HG03108 (cell line): ENCODE results near the gene VAV2.

ENCODE experiments used
- ATAC-seq: cut with Tn5 transposase; IDR thresholded peaks from one replicate; pipeline ENCODE4 v1.9.1; 2021; ENCODE audit warnings: moderate library complexity; ENCODE audit not compliant: unreplicated experiment

Gene VAV2

DNA sequence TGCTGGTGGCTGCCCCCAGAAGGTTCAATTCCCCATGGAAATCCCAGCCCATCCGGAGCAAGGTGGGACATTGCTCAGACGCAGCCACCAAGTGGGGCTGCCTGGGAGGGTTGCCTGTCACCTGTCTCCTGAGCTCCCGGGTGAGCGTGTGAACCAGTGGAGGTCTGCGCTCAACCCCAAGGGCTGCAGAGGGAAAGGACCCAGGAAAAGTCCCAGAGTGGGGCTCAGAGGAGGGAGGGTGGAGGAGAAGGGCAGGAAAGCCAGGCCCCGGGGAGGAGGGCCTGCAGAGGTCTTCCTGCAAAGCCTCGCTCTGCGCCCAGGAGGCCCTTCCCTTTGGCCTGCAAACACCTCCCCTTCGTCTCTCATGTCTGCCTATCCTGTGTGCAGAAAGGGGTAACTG, 134.5 kb downstream of the VAV2 start:
- ATAC-seq, result no peak

DNA sequence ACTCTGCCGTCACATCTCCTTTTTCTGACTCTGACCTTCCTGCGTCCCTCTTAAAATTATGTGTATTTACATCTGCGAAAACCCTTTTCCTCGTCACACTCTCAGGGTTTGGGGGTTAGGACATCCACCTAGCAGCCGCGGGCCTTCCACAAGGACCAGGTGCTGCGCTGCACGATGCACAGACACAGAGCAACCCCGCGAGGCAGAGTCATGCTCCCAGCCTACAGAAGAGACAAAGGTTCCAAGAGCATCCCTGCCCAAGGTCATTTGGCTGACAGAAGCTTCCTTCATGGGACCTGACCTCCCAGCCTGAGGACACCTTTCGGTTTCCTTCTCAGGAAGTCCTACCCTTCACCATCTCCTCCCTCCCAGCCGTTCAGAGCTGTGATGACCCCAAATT, 135.3 kb downstream of the VAV2 start:
- ATAC-seq, result no peak

DNA sequence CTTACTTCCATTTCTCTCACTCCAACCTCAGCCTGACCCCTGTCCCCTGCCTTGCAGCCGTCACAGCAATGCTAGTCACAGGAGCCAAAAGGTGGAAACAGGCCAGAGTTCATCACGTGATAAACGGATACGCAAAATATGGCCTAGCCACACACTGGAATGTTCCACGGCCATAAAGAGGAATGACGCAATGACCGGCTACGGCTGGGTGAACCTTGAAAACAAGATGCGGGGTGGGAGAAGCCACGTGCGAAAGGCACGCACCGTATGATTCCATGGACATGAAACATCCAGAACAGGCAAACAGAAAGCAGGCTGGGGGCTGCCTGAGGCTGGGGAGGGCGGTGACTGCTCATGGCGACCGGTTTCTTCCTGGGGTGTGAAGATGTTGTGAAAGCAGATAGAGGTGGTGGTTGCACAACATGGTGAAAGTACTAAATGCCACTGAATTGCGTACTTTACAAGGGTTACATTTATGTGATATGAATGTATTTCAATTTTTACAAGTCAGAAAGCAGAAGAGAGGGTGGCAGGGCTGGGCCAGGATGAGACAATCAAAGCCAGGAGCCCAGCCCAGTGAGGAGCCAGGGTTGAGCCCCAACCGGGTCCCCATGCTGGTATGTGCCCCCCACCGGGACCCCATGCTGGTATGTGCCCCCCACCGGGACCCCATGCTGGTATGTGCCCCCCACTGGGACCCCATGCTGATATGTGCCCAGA, 136.2 kb downstream of the VAV2 start:
- no peak for ATAC-seq

DNA sequence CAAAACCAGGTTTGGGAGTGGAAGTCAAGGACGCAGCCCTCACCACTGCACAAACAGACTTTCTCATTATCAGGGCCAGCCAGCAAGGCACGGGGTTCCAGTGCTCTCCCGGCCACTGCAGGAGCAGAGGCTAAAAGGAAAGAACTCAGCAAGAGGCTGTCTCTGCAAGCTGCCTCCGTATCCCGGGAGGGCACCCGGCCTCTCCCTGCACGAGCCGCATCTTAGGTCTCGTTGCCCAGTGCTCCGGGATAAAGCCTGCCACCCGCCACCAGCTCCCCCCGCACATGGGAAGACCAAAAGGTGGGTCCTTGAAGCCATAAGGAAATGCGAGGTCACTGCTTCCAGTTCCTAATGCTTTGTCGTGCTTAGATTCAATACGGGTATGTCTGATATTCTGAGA, 136.8 kb downstream of the VAV2 start:
- ATAC-seq, result no peak

DNA sequence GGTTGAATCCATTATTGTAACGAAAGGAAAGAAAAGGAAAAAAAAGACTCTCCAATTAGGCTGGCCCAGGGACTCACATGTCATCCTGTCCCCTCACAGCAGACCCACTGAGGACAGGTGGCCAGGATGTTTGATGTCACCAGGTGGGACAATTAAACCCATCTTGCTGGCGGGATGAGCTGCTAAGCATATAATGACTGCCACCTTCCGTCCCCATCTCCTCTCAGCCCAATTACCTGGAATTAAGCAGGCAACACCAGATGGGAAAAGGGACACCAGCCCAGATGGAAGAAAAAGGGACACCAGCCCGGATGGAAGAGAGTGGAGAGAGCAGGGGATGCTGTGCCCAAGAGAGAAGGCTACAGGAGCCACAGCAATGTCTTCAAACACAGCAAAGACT, 137.4 kb downstream of the VAV2 start:
- ATAC-seq, result no peak

DNA sequence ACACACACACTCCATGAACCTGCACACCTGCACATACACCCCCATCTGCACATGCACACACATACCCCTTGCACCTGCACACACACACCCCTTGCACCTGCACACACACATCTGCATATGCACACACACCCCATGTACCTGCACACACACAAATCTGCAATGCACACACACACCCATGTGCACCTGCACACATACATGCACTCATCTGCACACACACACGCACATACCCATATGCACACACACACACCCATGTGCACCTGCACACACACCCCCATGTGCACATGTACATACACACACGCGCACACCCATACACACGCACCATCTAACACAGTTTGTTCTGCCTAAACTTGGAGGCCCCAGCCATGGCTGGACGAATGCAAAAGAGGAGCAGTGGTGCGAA, 138.1 kb downstream of the VAV2 start:
- no peak for ATAC-seq

DNA sequence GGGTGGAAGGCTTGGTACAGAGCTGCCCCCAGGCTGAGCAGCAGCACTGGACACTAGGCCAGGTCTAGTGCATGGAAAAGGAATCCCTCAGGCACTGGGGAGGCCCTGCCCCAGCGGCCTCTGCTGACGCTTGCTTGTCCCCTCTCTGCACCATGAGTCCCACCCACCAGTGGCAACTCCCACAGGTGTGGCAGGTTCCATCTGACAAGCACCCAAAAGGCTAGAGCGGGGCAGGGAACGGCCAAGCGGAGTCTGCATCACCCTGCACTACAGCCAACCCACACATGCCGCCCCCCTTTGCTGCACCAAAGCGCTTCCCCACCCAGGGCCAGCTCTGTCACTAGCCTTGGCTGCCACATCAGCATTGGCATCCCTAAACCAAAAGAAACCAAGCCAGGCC, 138.8 kb downstream of the VAV2 start:
- no peak for ATAC-seq

DNA sequence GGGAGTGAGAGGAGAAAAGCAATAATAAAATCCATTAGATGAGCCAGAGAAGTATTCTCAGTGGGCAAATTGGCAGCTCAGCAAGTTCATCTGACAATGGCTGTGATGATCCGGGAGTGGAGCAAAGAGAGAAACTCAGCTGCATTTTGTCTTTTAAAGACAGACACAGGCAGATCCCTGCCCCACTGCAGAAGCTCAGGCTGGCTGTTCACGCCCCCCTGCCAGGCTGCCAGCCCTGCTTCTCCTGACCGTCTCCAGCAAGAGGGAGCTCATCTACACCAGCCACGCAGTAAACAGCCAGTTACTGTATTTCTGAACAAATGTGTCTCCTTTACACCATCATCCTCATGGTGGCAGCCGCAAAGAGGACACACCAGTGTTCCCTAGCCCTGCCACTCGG, 139.7 kb downstream of the VAV2 start:
- no peak for ATAC-seq

DNA sequence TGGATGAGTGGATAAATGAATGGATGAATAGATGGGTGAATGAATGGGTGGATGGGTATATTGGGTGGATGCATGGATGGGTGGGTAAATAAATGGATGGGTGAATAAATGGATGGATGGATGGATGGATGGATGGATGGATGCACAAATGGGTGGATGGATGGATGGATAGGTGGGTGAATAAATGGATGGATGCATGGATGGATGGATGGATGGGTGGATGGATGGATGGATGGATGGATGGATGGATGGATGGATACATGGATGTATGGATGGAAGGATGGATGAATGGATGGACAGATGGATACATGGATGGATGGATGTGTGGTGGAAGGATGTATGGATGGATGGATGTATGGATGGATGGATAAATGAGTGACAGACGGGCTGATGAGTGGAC, 140.4 kb downstream of the VAV2 start:
- no peak for ATAC-seq

DNA sequence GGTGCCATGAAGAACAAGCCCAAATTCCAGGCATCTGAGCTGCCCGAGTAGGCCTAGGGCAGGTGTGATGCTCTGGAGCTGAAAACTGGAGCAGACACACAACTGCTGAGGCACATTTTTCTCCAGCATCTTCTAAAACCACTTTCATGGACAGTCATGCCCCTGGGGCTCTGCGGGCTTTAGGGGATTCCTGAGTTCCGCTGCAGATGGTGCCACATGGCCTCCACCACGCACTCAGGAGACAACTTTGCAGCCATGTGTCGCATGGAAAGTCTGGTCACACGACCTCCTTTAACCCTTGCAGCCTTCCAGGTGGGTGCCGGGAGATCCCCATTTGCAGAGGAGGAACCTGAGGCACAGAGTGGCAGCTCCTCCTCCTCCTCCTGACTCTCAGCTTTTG, 141.2 kb downstream of the VAV2 start:
- no peak for ATAC-seq

DNA sequence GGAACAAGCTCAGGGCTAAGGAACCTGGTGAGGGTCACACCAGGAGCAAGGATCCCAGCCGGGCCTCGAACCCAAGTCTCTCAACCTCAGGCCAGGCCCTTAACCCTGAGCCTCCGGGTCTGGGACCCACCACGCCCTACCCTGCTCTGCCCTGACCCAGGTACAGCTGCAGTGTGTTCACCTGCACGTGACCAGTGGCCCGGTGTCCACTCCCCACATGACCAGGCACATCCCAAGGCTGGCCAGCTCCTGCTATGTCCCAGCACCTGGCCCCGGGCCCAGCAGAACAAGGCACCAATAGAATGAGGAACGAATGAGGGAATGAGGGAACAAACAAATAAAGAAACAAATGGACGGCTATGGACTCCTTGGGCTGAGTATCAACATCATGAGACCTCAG, 142.0 kb downstream of the VAV2 start:
- no peak for ATAC-seq

DNA sequence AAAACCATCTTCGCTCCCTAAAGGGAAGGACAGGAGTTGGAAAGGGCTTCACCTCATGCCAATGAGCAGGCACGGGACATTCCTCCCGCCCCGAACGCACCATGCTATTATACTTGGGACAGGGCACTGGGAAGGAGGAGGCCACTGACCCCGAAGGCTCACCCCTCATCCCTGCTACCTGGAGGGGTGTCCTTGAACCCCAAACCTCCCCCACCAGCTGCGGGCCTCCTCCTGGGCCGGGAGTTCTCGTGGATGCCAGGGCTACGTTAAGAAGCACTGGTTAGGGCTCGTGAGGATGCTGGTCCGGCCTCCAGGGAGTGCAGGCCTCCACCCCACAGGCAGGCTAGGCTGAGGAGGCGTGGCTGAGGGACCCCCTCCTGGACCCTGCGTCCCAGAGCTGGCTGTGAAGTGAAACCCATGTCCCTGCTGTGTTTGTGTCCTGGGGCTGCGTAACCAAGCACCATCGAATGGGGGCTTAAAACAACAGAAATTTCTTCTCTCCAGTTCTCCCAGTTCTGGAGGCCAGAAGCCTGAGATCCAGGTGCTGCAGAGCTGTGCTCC, 142.9 kb downstream of the VAV2 start:
- no peak for ATAC-seq

DNA sequence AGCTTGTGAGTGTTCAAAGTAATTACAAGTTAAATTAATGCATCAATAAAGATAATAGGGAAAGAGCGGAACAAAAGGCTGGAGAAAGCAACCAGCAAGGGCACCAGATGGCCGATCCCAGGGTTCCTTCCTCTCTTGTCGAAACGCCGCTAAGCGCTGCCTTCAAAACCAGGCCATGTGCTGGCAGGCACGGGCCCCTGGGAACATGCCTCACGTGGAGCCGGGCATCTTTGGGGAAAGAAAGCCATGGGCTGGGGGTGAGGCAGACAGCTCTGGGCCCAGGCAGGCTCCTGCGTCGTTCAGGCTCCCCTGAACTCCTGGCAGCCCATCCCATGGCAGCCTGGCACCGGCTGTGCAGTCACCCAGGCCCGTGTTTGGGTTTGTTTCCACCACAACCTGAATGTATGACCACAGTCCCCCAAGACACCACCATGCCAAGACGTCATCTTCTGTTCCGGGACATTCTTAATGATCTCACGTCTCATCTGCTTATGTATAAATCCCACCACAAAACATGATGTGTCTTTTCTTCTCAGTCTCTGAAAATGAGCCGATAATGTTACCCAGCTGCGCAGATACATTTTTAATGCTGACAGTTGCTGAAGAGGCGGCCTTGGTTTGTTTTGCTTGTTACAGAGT, 143.5 kb downstream of the VAV2 start:
- ATAC-seq, result no peak

DNA sequence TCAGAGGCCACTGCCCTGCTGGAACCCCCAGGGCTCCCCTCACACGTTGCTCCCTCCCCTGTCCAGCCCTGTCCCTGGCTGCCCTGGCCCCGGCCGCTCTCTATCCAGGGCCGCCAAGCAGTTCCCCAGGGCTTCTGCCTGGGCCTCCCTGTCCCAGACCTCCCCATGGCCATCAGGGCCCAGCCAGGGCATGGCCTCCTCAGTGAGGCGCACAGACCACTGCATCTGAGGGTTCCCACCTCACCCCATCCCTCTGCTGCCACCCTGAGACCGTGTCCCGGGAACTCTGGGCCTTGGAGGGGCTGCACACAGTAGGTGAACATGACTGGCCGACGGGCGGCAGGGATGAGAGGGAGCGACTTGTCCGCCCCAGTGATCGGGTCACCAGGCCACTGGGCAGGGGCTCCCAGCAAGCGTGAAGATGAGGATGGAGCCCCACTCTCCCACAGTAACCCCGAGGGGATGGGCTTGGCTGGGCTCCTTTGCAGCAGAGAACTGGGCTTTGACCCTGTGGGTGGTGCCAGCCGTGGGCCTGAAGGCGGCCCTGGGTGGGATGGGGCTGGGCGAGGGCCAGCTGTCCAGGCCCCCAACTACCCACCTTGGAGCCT, 145.5 kb downstream of the VAV2 start:
- ATAC-seq, result no peak

DNA sequence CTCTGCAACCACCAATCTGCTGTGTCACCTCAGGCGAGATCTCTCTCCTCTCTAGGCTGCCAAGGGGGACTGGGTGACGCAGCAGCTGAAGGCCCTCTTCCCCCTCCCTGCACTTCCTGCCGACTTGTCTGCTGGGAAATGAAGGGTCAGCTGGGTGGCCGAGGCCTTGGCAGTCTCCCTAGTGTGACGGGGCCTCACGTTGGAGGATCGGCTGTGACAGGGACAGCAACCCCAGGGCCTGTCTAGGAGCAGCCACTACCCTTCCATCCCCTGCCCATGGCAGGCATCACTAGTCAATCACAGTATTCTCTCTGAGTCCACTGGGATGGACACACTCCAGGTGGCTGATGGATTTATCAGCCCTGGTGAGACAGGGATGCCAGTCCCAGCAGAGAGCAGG, 146.7 kb downstream of the VAV2 start:
- no peak for ATAC-seq

DNA sequence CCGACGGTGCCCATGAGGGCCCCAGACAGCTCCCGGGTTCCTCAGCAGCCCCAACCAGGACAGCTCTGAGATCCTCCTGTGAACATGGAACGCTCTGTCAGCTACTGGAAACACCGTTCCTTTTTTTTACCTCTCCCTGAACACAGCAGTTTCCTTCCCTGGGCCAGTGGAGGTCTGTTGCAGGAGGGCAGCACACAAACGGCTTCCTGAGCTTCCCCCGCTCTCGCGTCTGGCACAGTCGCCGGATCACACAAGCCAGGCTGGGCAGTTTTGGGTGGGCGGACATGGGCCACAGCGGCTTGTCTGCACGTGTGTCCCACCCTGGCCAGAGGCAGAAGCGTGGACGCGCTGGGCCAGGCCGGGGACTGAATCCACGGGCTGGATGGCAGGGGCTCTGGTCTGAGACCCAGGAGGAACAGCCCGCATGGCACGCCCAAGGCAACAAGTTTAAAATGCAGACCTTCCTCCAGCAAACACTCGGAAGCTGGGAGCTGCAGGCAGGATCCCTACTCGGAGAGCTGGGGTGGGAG, 147.2 kb downstream of the VAV2 start:
- no peak for ATAC-seq

DNA sequence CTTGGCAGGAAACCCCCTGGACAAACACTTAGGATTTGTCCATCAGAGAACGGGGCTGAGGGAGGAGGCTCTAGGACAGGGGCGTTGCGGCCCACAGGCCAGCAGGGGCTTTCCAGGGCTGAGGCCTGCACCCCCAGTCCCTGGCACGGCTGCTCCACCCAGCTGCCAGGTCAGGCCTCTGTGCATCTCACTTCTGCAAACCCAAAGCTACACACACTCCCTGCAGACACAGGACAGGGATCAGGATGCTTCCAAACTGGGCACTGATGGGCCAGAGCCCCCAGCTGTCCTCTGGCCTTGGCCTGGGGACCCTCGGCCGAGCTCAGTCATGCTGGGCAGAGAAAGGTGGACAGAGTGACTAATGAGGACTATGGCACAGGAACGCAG, 147.7 kb downstream of the VAV2 start:
- ATAC-seq, result no peak

DNA sequence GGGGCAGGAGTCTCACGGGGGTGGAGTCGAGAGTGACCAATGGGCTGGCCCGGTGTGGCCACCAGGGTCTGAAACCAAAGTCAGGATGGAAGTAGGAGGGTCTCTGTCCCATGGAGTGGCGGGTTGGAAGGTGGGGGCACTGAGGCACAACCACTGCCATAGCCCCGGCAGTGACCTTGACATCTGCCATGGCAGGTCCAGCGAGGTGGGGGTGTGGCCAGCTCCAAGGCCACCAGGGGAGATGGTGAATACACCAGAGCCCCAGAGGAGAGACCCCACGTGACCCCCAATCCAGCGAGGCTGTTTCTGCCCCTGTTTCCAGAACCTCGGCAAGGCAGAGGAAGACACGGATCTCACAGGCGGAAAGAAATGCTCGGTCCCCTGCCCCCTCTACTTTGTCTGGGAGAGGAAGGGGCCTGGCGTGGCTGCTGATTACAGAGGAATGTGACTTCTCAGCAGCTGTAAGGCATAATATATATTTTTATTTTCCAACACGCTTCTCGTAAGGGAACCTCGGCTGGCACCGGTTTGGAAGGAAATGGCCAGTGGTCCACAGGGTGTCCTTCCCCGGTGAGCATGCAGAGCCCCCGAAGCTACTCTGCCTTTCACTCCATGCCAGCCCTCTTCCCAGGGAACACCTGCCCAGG, 148.2 kb downstream of the VAV2 start:
- no peak for ATAC-seq

DNA sequence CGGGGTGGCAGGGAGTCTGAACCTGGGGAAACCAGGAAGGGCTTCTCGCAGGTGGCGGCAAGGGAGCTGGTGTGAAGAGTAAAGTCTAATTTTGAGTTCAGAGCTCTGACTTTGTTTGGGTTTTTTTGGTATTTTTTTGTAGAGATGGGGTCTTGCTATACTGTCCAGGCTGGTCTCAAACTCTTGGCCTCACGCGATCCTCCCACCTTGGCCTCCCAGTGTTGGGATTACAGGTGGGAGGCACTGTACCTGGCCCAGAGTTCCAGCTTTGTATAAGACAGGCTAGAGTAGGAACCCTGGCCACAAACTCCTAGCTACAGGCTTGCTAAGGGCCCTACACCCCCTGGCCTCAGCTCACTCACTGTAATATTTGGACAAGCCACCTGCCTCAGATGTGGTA, 148.9 kb downstream of the VAV2 start:
- no peak for ATAC-seq

DNA sequence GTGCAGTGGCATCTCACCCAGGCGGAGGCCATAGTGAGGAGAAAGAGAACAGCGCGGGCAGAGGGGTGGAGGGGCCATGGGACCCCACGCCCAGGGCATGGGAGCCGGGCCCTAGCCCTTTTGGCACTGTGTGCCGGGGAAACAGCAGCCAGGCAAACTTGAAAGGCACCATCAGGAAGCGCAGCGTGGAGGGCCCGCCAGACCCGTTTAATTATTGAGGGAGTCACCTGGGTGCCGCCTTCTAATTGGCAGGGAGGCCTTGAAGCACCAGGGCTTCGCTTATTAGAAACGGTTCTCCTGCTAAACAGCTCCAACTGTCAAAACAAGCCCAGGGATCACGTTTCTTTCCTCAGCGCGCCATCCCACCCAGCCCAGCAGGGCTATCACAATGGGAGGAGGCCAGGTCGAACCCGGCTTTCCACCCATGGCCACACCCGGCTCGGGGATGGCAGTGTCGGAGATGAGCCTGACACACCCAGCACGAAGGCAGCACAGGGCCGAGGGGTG, 149.3 kb downstream of the VAV2 start:
- no peak for ATAC-seq

DNA sequence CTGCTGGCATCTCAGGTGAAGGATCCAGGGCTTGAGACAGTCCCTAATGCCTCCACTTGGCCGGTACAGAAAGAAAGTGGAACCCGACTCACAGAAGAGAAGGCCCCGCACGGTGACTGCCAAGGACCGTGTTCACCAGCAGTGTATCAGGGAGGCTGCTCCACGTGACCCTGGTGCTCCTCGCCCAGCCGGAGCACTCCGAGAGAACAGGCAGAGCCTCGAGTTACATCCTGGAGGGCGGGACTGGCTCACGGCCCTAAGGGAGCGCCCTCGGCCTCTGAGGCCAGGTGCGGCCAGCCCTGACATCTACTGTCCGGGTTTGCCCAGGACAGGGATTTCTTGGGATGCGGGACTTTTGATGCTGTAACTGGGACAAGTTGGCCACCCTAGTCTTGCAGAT, 149.9 kb downstream of the VAV2 start:
- no peak for ATAC-seq
